GM23338 (cell line): Measurements from ENCODE around the gene B4GALT4. TPM values are rescaled to one million over a fixed set of nuclear protein-coding genes. Genes with fewer than 3 reads are reported as not detected.

Source experiments
- ATAC-seq: fragments of 200-7000 bp; cut with Tn5 transposase; 3 replicates; pipeline ENCODE4 v1.9.1; 2020
- DNase-seq: peaks from one replicate; pipeline ENCODE4 v3.0.0-alpha.2; 2015; ENCODE audit warnings: low spot score
- H2AFZ ChIP-seq: fragments of 200-600 bp; sonication (generic); 2 replicates; pipeline ENCODE4 v1.8.0; 2016; ENCODE audit warnings: antibody characterized with exemption, mild to moderate bottlenecking, moderate library complexity
- H3F3A ChIP-seq: fragments of 200-600 bp; sonication (generic); replicated peaks from 2 replicates; pipeline ENCODE4 v1.8.0; 2017; ENCODE audit warnings: antibody characterized with exemption, mixed run types, low read depth
- H3K27ac ChIP-seq: fragments of 200-600 bp; sonication (generic); 2 replicates; pipeline ENCODE4 v1.6.1; 2016; ENCODE audit warnings: low read depth
- H3K27me3 ChIP-seq: fragments of 200-600 bp; sonication (generic); 2 replicates; pipeline ENCODE4 v1.8.0; 2016; ENCODE audit warnings: mild to moderate bottlenecking, mixed run types, moderate library complexity; ENCODE audit not compliant: insufficient read depth
- H3K36me3 ChIP-seq: fragments of 200-600 bp; sonication (generic); 2 replicates; pipeline ENCODE4 v1.8.0; 2016; ENCODE audit warnings: mild to moderate bottlenecking; ENCODE audit not compliant: insufficient read depth
- H3K4me1 ChIP-seq: fragments of 200-600 bp; sonication (generic); 2 replicates; pipeline ENCODE4 v1.8.0; 2016; ENCODE audit warnings: mild to moderate bottlenecking, moderate library complexity; ENCODE audit not compliant: insufficient read depth
- H3K4me2 ChIP-seq: fragments of 200-600 bp; sonication (generic); 2 replicates; pipeline ENCODE4 v1.7.1; 2017; ENCODE audit warnings: mixed run types
- H3K4me3 ChIP-seq: fragments of 200-600 bp; sonication (generic); 2 replicates; pipeline ENCODE4 v1.6.1; 2016; ENCODE audit warnings: mixed run types
- H3K79me2 ChIP-seq: fragments of 200-600 bp; sonication (generic); replicated peaks from 2 replicates; pipeline ENCODE4 v1.8.0; 2017; ENCODE audit warnings: mild to moderate bottlenecking; ENCODE audit not compliant: insufficient read depth
- H3K9me2 ChIP-seq: fragments of 200-600 bp; sonication (generic); 2 replicates; pipeline ENCODE4 v1.8.0; 2017; ENCODE audit not compliant: insufficient read depth
- H4K20me1 ChIP-seq: fragments of 200-600 bp; sonication (generic); replicated peaks from 2 replicates; pipeline ENCODE4 v1.8.0; 2017; ENCODE audit warnings: mild to moderate bottlenecking; ENCODE audit not compliant: insufficient read depth
- H3K27ac Mint-ChIP-seq: 2 replicates; pipeline ENCODE4 v1.8.0; 2020; ENCODE audit warnings: inconsistent platforms, mild to moderate bottlenecking, moderate library complexity, mixed read lengths
- H3K27me3 Mint-ChIP-seq: 3 replicates; pipeline ENCODE4 v1.8.0; 2022; ENCODE audit warnings: low read depth, mild to moderate bottlenecking, moderate library complexity, mixed read lengths, inconsistent platforms; ENCODE audit not compliant: insufficient read depth, poor library complexity
- H3K36me3 Mint-ChIP-seq: 3 replicates; pipeline ENCODE4 v1.8.0; 2021; ENCODE audit warnings: low read depth, mild to moderate bottlenecking, inconsistent platforms, moderate library complexity, mixed read lengths
- H3K4me1 Mint-ChIP-seq: 3 replicates; pipeline ENCODE4 v1.8.0; 2020; ENCODE audit warnings: mild to moderate bottlenecking, inconsistent platforms, mixed read lengths
- H3K4me3 Mint-ChIP-seq: 3 replicates; pipeline ENCODE4 v1.8.0; 2021; ENCODE audit warnings: moderate library complexity, mild to moderate bottlenecking, inconsistent platforms, mixed read lengths
- H3K9me3 Mint-ChIP-seq: 3 replicates; pipeline ENCODE4 v1.8.0; 2020; ENCODE audit warnings: moderate library complexity, mild to moderate bottlenecking, inconsistent platforms, mixed read lengths
- ETS1 ChIP-seq: IDR thresholded peaks from 2 replicates; pipeline ENCODE4 v1.6.1; 2016; ENCODE audit warnings: antibody characterized with exemption
- EZH2 ChIP-seq: fragments of 200-600 bp; sonication (generic); IDR thresholded peaks from one replicate; pipeline ENCODE4 v1.8.0; 2017; ENCODE audit warnings: antibody characterized with exemption, mild to moderate bottlenecking, low read depth; ENCODE audit not compliant: unreplicated experiment
- EZH2phosphoT487 ChIP-seq: fragments of 200-600 bp; sonication (generic); IDR thresholded peaks from one replicate; pipeline ENCODE4 v1.8.1; 2018; ENCODE audit warnings: antibody characterized with exemption; ENCODE audit not compliant: unreplicated experiment
- JUNB ChIP-seq: IDR thresholded peaks from one replicate; pipeline ENCODE4 v1.6.1; 2016; ENCODE audit warnings: antibody characterized with exemption; ENCODE audit not compliant: unreplicated experiment
- POLR2AphosphoS5 ChIP-seq: IDR thresholded peaks from 2 replicates; pipeline ENCODE4 v1.6.1; 2016; ENCODE audit warnings: antibody characterized with exemption, low read depth
- REST ChIP-seq: IDR thresholded peaks from one replicate; pipeline ENCODE4 v1.6.1; 2018; ENCODE audit warnings: antibody characterized with exemption; ENCODE audit not compliant: unreplicated experiment
- STAT1 ChIP-seq: IDR thresholded peaks from one replicate; pipeline ENCODE4 v1.6.1; 2016; ENCODE audit warnings: antibody characterized with exemption; ENCODE audit not compliant: unreplicated experiment
- ZNF114 ChIP-seq: fragments of 250-450 bp; sonication (Bioruptor Pico); IDR thresholded peaks from 2 replicates; pipeline ENCODE4 v1.5.0; 2020; ENCODE audit warnings: mild to moderate bottlenecking, moderate library complexity
- ZNF331 ChIP-seq: fragments of 250-450 bp; sonication (Bioruptor Pico); IDR thresholded peaks from 2 replicates; pipeline ENCODE4 v1.5.0; 2020; ENCODE audit warnings: low read depth, mild to moderate bottlenecking, moderate library complexity
- ZNF462 ChIP-seq: fragments of 250-450 bp; sonication (Bioruptor Pico); IDR thresholded peaks from 2 replicates; pipeline ENCODE4 v1.5.0; 2020; ENCODE audit warnings: mild to moderate bottlenecking, moderate library complexity
- polyA plus RNA-seq: library from polyadenylated mRNA; unstranded; fragments of >200 nt; fragmentation: Nextera tagmentation; extraction: Ambion mirVana; gene quantifications from 2 replicates; pipeline ENCODE4 v1.2.1, GENCODE V29; 2016
- total RNA-seq: library from RNA; depleted of rRNA; stranded (reverse); fragments of >200 nt; shearing (Covaris generic); gene quantifications from 2 replicates; pipeline ENCODE4 v1.2.3, GENCODE V29; 2014

The B4GALT4 gene
- total and polyA plus RNA-seq, 2 experiments from 2014 or later: 38.3 to 45.3 TPM

GRCh38 chr3:119219069-119219468, 21.6 kb downstream of the B4GALT4 start:
- no peaks in the 10 kb centered on the region; the same call in 1 of the 2 replicates for H3K79me2 ChIP-seq
- ATAC-seq: no peak
- no peak for DNase-seq
- no peak overlapping the region for H3K4me3 ChIP-seq
- H3K36me3 ChIP-seq: peaks cover 61% of the 10 kb centered on the region
- TF ChIP-seq JUNB (no peak), EZH2 (no peak), REST (no peak), ZNF114 (CRISPR knock-in tag) (no peak), STAT1 (no peak), ETS1 (no peak), ZNF462 (CRISPR knock-in tag) (no peak), ZNF331 (no peak), EZH2phosphoT487 (no peak), POLR2AphosphoS5 (no peak)
- Mint-ChIP-seq H3K27ac (no peak overlapping the region), H3K27me3 (peaks cover 1% of the 10 kb centered on the region), H3K9me3 (no peaks in the 10 kb centered on the region), H3K4me3 (no peak overlapping the region), H3K36me3 (peaks cover 73% of the 10 kb centered on the region), H3K4me1 (no peaks in the 10 kb centered on the region)
- H4K20me1 ChIP-seq: peaks cover 11% of the 10 kb centered on the region; the same call in 1 of the 2 replicates
- no peaks in the 10 kb centered on the region for H3K27me3 ChIP-seq
- H3K27ac ChIP-seq: no peak overlapping the region
- no peaks in the 10 kb centered on the region for H3F3A ChIP-seq
- no peaks in the 10 kb centered on the region for H3K9me2 ChIP-seq
- no peaks in the 10 kb centered on the region for H3K4me1 ChIP-seq
- no peak overlapping the region for H3K4me2 ChIP-seq
- no peak overlapping the region for H2AFZ ChIP-seq
